H1 (cell line): ENCODE measurements around the gene KPNA1. TPM values are rescaled to one million over a fixed set of nuclear protein-coding genes. Genes with fewer than 3 reads are reported as not detected.

ENCODE experiments used
- CTCF ChIA-PET: fragments of 300-600 bp; sonication (Branson Sonifier 250); formaldehyde crosslinking; loops from one replicate; lab custom pipeline; 2021; ENCODE audit not compliant: partially characterized antibody; lab: Charles Lee
- POLR2A ChIA-PET: fragments of 300-600 bp; sonication (Branson Sonifier 250); formaldehyde crosslinking; loops from one replicate; lab custom pipeline; 2021; ENCODE audit warnings: inconsistent platforms; ENCODE audit not compliant: partially characterized antibody; lab: Charles Lee
- DNase-seq, 2 experiments: peaks; one replicate each; pipeline versions ENCODE4 v3.0.0 to v3.0.0-alpha.2; 2010 to 2022; ENCODE audit warnings: low spot score in 2 of 2, low read depth in 1 of 2, mixed read lengths in 1 of 2
- FAIRE-seq: peaks from 2 replicates; lab custom pipeline; 2011; peaks lifted over from hg19 to GRCh38; lab: Jason Lieb, UNC
- H2AFZ ChIP-seq: 2 replicates; pipeline ENCODE4 v1.8.1; 2012; ENCODE audit warnings: low read length, inconsistent platforms
- H2AK5ac ChIP-seq: 2 replicates; pipeline ENCODE4 v1.6.1; 2013; ENCODE audit warnings: low read depth, low read length
- H2BK120ac ChIP-seq: replicated peaks from 2 replicates; pipeline ENCODE3; 2013; ENCODE audit warnings: low read depth, low read length, inconsistent platforms
- H2BK12ac ChIP-seq: 2 replicates; pipeline ENCODE4 v1.6.1; 2013; ENCODE audit warnings: low read depth, low read length
- H2BK15ac ChIP-seq: 2 replicates; pipeline ENCODE4 v1.6.1; 2013; ENCODE audit warnings: low read length
- H2BK20ac ChIP-seq: 2 replicates; pipeline ENCODE4 v1.6.1; 2013; ENCODE audit warnings: low read length
- H2BK5ac ChIP-seq: 2 replicates; pipeline ENCODE4 v1.6.1; 2013; ENCODE audit warnings: low read depth, low read length
- H3K14ac ChIP-seq: 2 replicates; pipeline ENCODE4 v1.6.1; 2013; ENCODE audit warnings: inconsistent platforms; ENCODE audit not compliant: insufficient read length
- H3K18ac ChIP-seq: 2 replicates; pipeline ENCODE4 v1.6.1; 2013; ENCODE audit warnings: low read length; ENCODE audit errors: extremely low read depth
- H3K23ac ChIP-seq: 2 replicates; pipeline ENCODE4 v1.6.1; 2013; ENCODE audit warnings: inconsistent platforms; ENCODE audit not compliant: insufficient read length
- H3K23me2 ChIP-seq: 2 replicates; pipeline ENCODE4 v1.6.1; 2013; ENCODE audit warnings: low read depth, low read length
- H3K27ac ChIP-seq: 2 replicates; pipeline ENCODE4 v1.6.1; 2011; ENCODE audit warnings: low read depth, low read length, inconsistent platforms
- H3K27me3 ChIP-seq, 4 experiments: replicated peaks in 1 of 4; 1 replicate in 1 of 4; 2 replicates in 3 of 4; pipeline versions ENCODE4 v1.6.1 to v1.8.1; 2011 to 2013; ENCODE audit warnings: low read length in 3 of 4, mild to moderate bottlenecking in 3 of 4, inconsistent platforms in 2 of 4, mixed read lengths in 2 of 4, moderate library complexity in 1 of 4; ENCODE audit not compliant: control insufficient read depth in 3 of 4, insufficient read depth in 3 of 4; ENCODE audit errors: extremely low read depth in 1 of 4
- H3K36me3 ChIP-seq, 4 experiments: 2 replicates each; pipeline versions ENCODE4 v1.6.1 to v1.8.1; 2011 to 2013; ENCODE audit warnings: mild to moderate bottlenecking in 4 of 4, low read length in 3 of 4, moderate library complexity in 2 of 4, control low read depth in 1 of 4, inconsistent platforms in 1 of 4; ENCODE audit not compliant: insufficient read depth in 4 of 4, control insufficient read depth in 2 of 4
- H3K4ac ChIP-seq: replicated peaks from 2 replicates; pipeline ENCODE3; 2013; ENCODE audit warnings: low read length, low read depth, mixed read lengths, inconsistent platforms; ENCODE audit not compliant: insufficient read length
- H3K4me1 ChIP-seq, 4 experiments: replicated peaks in 1 of 4; 1 replicate in 1 of 4; 2 replicates in 3 of 4; pipeline versions ENCODE4 v1.6.1 to v1.8.1; 2011 to 2013; ENCODE audit warnings: low read length in 3 of 4, inconsistent platforms in 2 of 4, mixed read lengths in 1 of 4; ENCODE audit not compliant: insufficient read depth in 4 of 4, control insufficient read depth in 3 of 4
- H3K4me2 ChIP-seq, 2 experiments: 2 replicates each; pipeline versions ENCODE4 v1.6.1 to v1.8.1; 2011 to 2013; ENCODE audit warnings: low read depth in 2 of 2, low read length in 2 of 2, control low read depth in 1 of 2, inconsistent platforms in 1 of 2, mild to moderate bottlenecking in 1 of 2; ENCODE audit not compliant: insufficient read depth in 1 of 2
- H3K4me3 ChIP-seq, 4 experiments: fragments of 200-600, 300-600 bp in 1 of 4; sonication (generic), shearing (Covaris generic), sonication (Bioruptor Twin) in 1 of 4; 2 replicates each; pipeline versions ENCODE4 v1.5.1 to v1.8.1; 2011 to 2016; ENCODE audit warnings: low read length in 4 of 4, low read depth in 3 of 4, control low read depth in 2 of 4, inconsistent platforms in 2 of 4, mild to moderate bottlenecking in 2 of 4, mixed read lengths in 1 of 4, moderate library complexity in 1 of 4; ENCODE audit not compliant: insufficient read depth in 2 of 4; ENCODE audit errors: extremely low read depth in 1 of 4
- H3K56ac ChIP-seq: replicated peaks from 2 replicates; pipeline ENCODE3; 2013; ENCODE audit warnings: low read depth, mild to moderate bottlenecking, mixed read lengths, low read length, inconsistent platforms; ENCODE audit not compliant: insufficient read length
- H3K79me1 ChIP-seq: 2 replicates; pipeline ENCODE4 v1.6.1; 2013; ENCODE audit warnings: low read depth, low read length, control low read depth
- H3K79me2 ChIP-seq, 2 experiments: 2 replicates each; pipeline versions ENCODE4 v1.6.1 to v1.8.1; 2012 to 2013; ENCODE audit warnings: low read length in 2 of 2, mild to moderate bottlenecking in 2 of 2, inconsistent platforms in 1 of 2; ENCODE audit not compliant: insufficient read depth in 2 of 2, control insufficient read depth in 1 of 2
- H3K9ac ChIP-seq, 4 experiments: replicated peaks in 1 of 4; 1 replicate in 1 of 4; 2 replicates in 3 of 4; pipeline versions ENCODE4 v1.6.1 to v1.8.1; 2011 to 2013; ENCODE audit warnings: low read depth in 3 of 4, low read length in 3 of 4, control low read depth in 2 of 4, mild to moderate bottlenecking in 2 of 4, moderate library complexity in 2 of 4, inconsistent platforms in 1 of 4; ENCODE audit errors: extremely low read depth in 1 of 4
- H3K9me3 ChIP-seq, 2 experiments: 2 replicates each; pipeline versions ENCODE4 v1.6.1 to v1.8.1; 2012 to 2013; ENCODE audit warnings: mild to moderate bottlenecking in 2 of 2, moderate library complexity in 2 of 2, control low read depth in 1 of 2, inconsistent platforms in 1 of 2, low read depth in 1 of 2, low read length in 1 of 2, mixed read lengths in 1 of 2; ENCODE audit not compliant: insufficient read depth in 2 of 2
- H4K20me1 ChIP-seq, 2 experiments: replicated peaks in 1 of 2; 2 replicates each; pipeline versions ENCODE3 to v1.8.1; 2011 to 2013; ENCODE audit warnings: inconsistent platforms in 2 of 2, low read length in 2 of 2, mild to moderate bottlenecking in 1 of 2; ENCODE audit not compliant: insufficient read depth in 2 of 2, control insufficient read depth in 1 of 2
- H4K5ac ChIP-seq: 2 replicates; pipeline ENCODE4 v1.6.1; 2013; ENCODE audit warnings: low read length, low read depth, mixed read lengths, inconsistent platforms; ENCODE audit not compliant: insufficient read length
- H4K8ac ChIP-seq: 2 replicates; pipeline ENCODE4 v1.8.0; 2013; ENCODE audit warnings: mild to moderate bottlenecking, moderate library complexity, low read length, inconsistent platforms; ENCODE audit not compliant: insufficient read depth; ENCODE audit errors: extremely low read depth
- H4K91ac ChIP-seq: replicated peaks from 2 replicates; pipeline ENCODE3; 2013; ENCODE audit warnings: low read length, mixed read lengths, inconsistent platforms; ENCODE audit not compliant: insufficient read length
- POU5F1 ChIP-seq: IDR thresholded peaks from 2 replicates; pipeline ENCODE4 v1.6.1; 2011; ENCODE audit warnings: low read depth, mild to moderate bottlenecking, low read length, moderate library complexity
- SIN3A ChIP-seq, 2 experiments: IDR thresholded peaks in 1 of 2; conservative IDR thresholded peaks in 1 of 2; 2 replicates each; pipeline ENCODE4 v1.6.1; 2011 to 2012; ENCODE audit warnings: low read length in 2 of 2, improper control_type of control experiment in 1 of 2, low read depth in 1 of 2, mild to moderate bottlenecking in 1 of 2
- WGBS, 2 experiments: shearing (Covaris generic) in 1 of 2; methylation state at CpG; one replicate each; pipeline versions ENCODE4 v1.1.6 to v1.1.7; 2013 to 2015; ENCODE audit warnings: low lambda C conversion rate in 2 of 2, mixed read lengths in 2 of 2, inconsistent platforms in 1 of 2, low coverage in 1 of 2, missing lambda C conversion rate in 1 of 2; ENCODE audit not compliant: insufficient replicate concordance in 2 of 2, insufficient coverage in 1 of 2, insufficient read length in 1 of 2; ENCODE audit errors: extremely low coverage in 1 of 2, missing lambda C conversion rate in 1 of 2; 5-methylcytosine and 5-hydroxymethylcytosine counted together
- polyA plus RNA-seq, 7 experiments: library from polyadenylated mRNA; depleted of rRNA in 3 of 7; stranded (reverse) in 5 of 7; unstranded in 2 of 7; fragments of >200 nt in 5 of 7; fragments of 200-250 nt in 2 of 7; gene quantifications; 1 replicate in 5 of 7; 2 replicates in 1 of 7; 4 replicates in 1 of 7; pipeline versions ENCODE4 v1.2.1 to v1.2.3, GENCODE V29; 2011 to 2013; ENCODE audit warnings: missing spikeins in 2 of 7, mixed read lengths in 2 of 7
- total RNA-seq: library from RNA; stranded (reverse); fragmentation: NEBNext Ultra II Directional; extraction: Animal tissue kit (Norgen Biotek cat#: 25700); gene quantifications from 2 replicates; pipeline ENCODE4 v1.2.1, GENCODE V29; 2021

KPNA1 gene
- total and polyA plus RNA-seq, 2 of the 8 experiments (the other 6 are each of a cell fraction or from before 2014, with no cell fraction given), result 14.8 to 63.0 TPM

DNA sequence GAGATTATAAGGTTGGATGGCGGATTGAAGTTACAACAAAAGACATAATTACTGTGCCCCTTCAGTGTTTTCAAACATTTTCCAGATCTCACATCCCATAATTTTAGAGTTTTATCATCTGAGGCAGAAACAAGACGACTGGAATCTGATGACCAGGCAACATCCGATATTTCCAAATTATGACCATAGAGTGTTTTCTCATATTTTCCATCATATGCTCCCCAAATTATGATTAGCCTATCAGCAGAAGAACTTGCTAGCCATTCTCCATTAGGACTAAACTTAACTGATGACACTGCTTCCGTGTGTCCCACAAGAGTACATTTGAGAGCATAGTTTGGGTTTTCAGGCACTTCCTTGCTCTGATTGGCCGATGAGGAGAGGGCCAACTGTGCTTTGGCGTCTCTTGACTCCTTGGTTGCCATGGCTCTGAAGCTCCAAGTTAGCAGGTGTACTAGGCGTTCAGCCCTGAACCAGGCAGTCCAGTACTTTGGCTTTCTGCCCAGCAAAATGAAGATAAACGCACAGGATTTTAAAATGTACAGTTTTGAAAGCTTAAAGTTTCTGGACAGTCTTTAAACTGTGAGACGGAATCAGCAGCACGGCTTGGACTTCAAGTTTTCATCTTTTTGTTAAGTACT lies 99.5 kb downstream of the KPNA1 start:
- H4K91ac ChIP-seq, result no peak overlapping the region
- peaks cover 0 to 7% (median 3%) of the 10 kb centered on the region in 4 experiments; a peak in 1 of 7 replicates for H3K4me1 ChIP-seq
- peak; percentile 58 for FAIRE-seq
- H3K4me3 ChIP-seq, result peak overlapping the region; percentile 83 to 100 (median 88)
- H3K18ac ChIP-seq, result no peak overlapping the region
- H3K27ac ChIP-seq, result no peak overlapping the region
- no peak overlapping the region for H2BK15ac ChIP-seq
- H3K36me3 ChIP-seq, result peaks cover 0 to 7% (median 3%) of the 10 kb centered on the region in 4 experiments; a peak in 3 of 8 replicates
- H3K79me2 ChIP-seq, result peaks cover 0 to 23% of the 10 kb centered on the region in 2 experiments; a peak in 2 of 4 replicates
- peak overlapping the region; percentile 45 to 84 (median 68); a peak in 6 of 7 replicates for H3K9ac ChIP-seq
- CTCF ChIA-PET, result interaction anchor here (2.2 to 3.9 kb wide), 3 partner anchors 10 to 30 kb away, joined by 9 to 17 read pairs (median 16); partner anchors contain the start of gene FAM162A
- H2BK5ac ChIP-seq, result no peak overlapping the region
- H3K4me2 ChIP-seq, result peak overlapping the region; percentile 72 to 77
- no peaks in the 10 kb centered on the region for H3K9me3 ChIP-seq
- H2BK12ac ChIP-seq, result no peak overlapping the region
- peak; percentile 82 to 89; a peak in 2 of 4 replicates for TF ChIP-seq SIN3A (conservative IDR thresholded peaks at IDR 0.05 in 1 of 2, IDR thresholded peaks at IDR 0.05 in 1 of 2; ENCODE audit: low read depth in 1 of 2, low read length in 2 of 2)
- TF ChIP-seq POU5F1, result no peak
- H3K14ac ChIP-seq, result no peak overlapping the region
- H2AFZ ChIP-seq, result no peak overlapping the region
- H4K5ac ChIP-seq, result no peak overlapping the region
- H3K79me1 ChIP-seq, result no peaks in the 10 kb centered on the region
- H3K23me2 ChIP-seq, result peaks cover 3% of the 10 kb centered on the region
- no peak overlapping the region for H2BK120ac ChIP-seq
- H3K23ac ChIP-seq, result no peak overlapping the region
- DNase-seq, result peak in 1 of 2 experiments; percentile 50
- no peak overlapping the region for H3K56ac ChIP-seq
- POLR2A ChIA-PET, result interaction anchor here (1.1 to 4.0 kb wide), 7 partner anchors 12 to 264 kb away, joined by 3 to 29 read pairs (median 7); partner anchors contain the start of genes FAM162A, KPNA1 and MIX23
- H3K4ac ChIP-seq, result no peak overlapping the region
- H3K27me3 ChIP-seq, result no peaks in the 10 kb centered on the region
- no peak overlapping the region for H2AK5ac ChIP-seq
- 29% methylated on average over 10 of the region's 10 CpGs; no CpG with 5 or more reads in 1 of the 2 experiments for WGBS, 2 experiments
- H4K20me1 ChIP-seq, result no peaks in the 10 kb centered on the region
- H4K8ac ChIP-seq, result no peak overlapping the region
- H2BK20ac ChIP-seq, result no peak overlapping the region
